ENCODE results near the gene LRRC59.
"Not testable (repeated sequence)": the region's sequence is repeated elsewhere in the genome, so short reads cannot be mapped to it uniquely, and the experiment has no call there.

LRRC59 gene

GRCh38 chr17:50424246-50424995 is 27.1 kb upstream of the LRRC59 start:
- DNase-seq: no peak

- DNase-seq: no peak
Measured at GRCh38 chr17:50423553-50424159, 26.3 kb upstream of the LRRC59 start.

- DNase-seq: no peak
Measured at GRCh38 chr17:50422738-50423137, 25.4 kb upstream of the LRRC59 start.

- DNase-seq: peak; percentile 24
Measured at GRCh38 chr17:50421308-50422051, 24.2 kb upstream of the LRRC59 start.

GRCh38 chr17:50420419-50421112 is 23.2 kb upstream of the LRRC59 start:
- no peak for DNase-seq

GRCh38 chr17:50419577-50419976 is 22.3 kb upstream of the LRRC59 start:
- DNase-seq: not testable (repeated sequence)

GRCh38 chr17:50414808-50415207 is 17.5 kb upstream of the LRRC59 start:
- no peak for DNase-seq

GRCh38 chr17:50412188-50412732 is 14.9 kb upstream of the LRRC59 start:
- DNase-seq: no peak

GRCh38 chr17:50407921-50408320 is 10.6 kb upstream of the LRRC59 start:
- DNase-seq: no peak

- DNase-seq: no peak
Measured at GRCh38 chr17:50406578-50406977, 9.3 kb upstream of the LRRC59 start.

GRCh38 chr17:50405351-50405750 is 8.0 kb upstream of the LRRC59 start:
- DNase-seq: not testable (repeated sequence)

- DNase-seq: not testable (repeated sequence)
Measured at GRCh38 chr17:50399591-50399990, 2.3 kb upstream of the LRRC59 start.

- DNase-seq: not testable (repeated sequence)
Measured at GRCh38 chr17:50398672-50399071, 1.3 kb upstream of the LRRC59 start.

GRCh38 chr17:50397919-50398285 is 579 bp upstream of the LRRC59 start:
- DNase-seq: no peak

GRCh38 chr17:50396261-50397110 is 837 bp downstream of the LRRC59 start:
- DNase-seq: peak; percentile 13

GRCh38 chr17:50394711-50395110 is 2.6 kb downstream of the LRRC59 start:
- no peak for DNase-seq

- DNase-seq: no peak
Measured at GRCh38 chr17:50393700-50394099, 3.6 kb downstream of the LRRC59 start.

- DNase-seq: no peak
Measured at GRCh38 chr17:50392621-50393020, 4.7 kb downstream of the LRRC59 start.

GRCh38 chr17:50389534-50389933 is 7.8 kb downstream of the LRRC59 start:
- DNase-seq: no peak

GRCh38 chr17:50388728-50389127 is 8.6 kb downstream of the LRRC59 start:
- no peak for DNase-seq

- no peak for DNase-seq
Measured at GRCh38 chr17:50386510-50386909, 10.8 kb downstream of the LRRC59 start.

- DNase-seq: no peak
Measured at GRCh38 chr17:50382931-50383330, 14.4 kb downstream of the LRRC59 start.

Data from activated CD4-positive, alpha-beta T cell treated with anti-CD3 and anti-CD28 coated beads, Interleukin-2, Interleukin-6, amounts not matched to agents 100 ng/mL and 50 ng/mL, durations not matched to agents 16 hours and 8 hours (primary cell).